22Rv1 (cell line): ENCODE results near the gene NECTIN2.

Experiments
- ZFX ChIP-seq: fragments of 450-650 bp; IDR thresholded peaks from 2 replicates; pipeline ENCODE4 v1.6.1; 2017; ENCODE audit warnings: antibody characterized with exemption, borderline replicate concordance
- TF ChIP-seq, protein P1 (sequence below): fragments of 450-650 bp; IDR thresholded peaks from 2 replicates; pipeline ENCODE4 v1.5.1; 2017; ENCODE audit warnings: mild to moderate bottlenecking

- TF ChIP-seq, protein P1, sequence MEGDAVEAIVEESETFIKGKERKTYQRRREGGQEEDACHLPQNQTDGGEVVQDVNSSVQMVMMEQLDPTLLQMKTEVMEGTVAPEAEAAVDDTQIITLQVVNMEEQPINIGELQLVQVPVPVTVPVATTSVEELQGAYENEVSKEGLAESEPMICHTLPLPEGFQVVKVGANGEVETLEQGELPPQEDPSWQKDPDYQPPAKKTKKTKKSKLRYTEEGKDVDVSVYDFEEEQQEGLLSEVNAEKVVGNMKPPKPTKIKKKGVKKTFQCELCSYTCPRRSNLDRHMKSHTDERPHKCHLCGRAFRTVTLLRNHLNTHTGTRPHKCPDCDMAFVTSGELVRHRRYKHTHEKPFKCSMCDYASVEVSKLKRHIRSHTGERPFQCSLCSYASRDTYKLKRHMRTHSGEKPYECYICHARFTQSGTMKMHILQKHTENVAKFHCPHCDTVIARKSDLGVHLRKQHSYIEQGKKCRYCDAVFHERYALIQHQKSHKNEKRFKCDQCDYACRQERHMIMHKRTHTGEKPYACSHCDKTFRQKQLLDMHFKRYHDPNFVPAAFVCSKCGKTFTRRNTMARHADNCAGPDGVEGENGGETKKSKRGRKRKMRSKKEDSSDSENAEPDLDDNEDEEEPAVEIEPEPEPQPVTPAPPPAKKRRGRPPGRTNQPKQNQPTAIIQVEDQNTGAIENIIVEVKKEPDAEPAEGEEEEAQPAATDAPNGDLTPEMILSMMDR = no peak
- TF ChIP-seq ZFX = no peak
These were observed 42.4 kb upstream of the NECTIN2 start for GRCh38 chr19:44803442-44804428.
